Posterior cingulate gyrus (tissue), 11 donors: ENCODE measurements around the gene ZSCAN16.

ENCODE experiments used
- DNase-seq, 10 donors: peaks; one replicate each; pipeline versions ENCODE4 v3.0.0 to v3.0.0-alpha.2; 2020 to 2021; ENCODE audit warnings: mixed read lengths in 3 of 10
- intact Hi-C: fragments of 100-400 bp; cut with DNase I; formaldehyde crosslinking; loops from one replicate; pipeline ENCODE4 v1.15.1; 2023

The ZSCAN16 gene

DNA sequence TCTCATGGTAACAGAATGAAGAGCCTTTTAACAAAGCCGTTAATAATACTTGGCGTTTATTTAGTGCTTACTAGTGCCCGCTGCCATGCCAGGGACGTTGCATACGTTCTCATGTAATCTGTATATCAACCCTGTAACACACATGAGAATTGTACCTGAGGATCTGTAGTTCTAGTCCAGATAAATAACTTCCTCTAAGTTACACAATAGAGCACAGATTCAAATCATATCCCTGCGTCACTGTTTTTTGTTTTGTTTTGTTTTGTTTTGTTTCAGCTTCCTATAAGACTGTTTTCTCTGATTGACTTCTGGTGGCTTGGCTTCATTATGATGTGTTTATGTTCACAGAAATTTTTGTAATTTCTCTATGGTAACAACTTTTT, 553 bp downstream of the ZSCAN16 start:
- no peak for DNase-seq
- intact Hi-C loops, result loop anchor here (1.0 kb wide), 1 partner anchor 16 kb away; the partner anchor contains the start of gene ZKSCAN8

DNA sequence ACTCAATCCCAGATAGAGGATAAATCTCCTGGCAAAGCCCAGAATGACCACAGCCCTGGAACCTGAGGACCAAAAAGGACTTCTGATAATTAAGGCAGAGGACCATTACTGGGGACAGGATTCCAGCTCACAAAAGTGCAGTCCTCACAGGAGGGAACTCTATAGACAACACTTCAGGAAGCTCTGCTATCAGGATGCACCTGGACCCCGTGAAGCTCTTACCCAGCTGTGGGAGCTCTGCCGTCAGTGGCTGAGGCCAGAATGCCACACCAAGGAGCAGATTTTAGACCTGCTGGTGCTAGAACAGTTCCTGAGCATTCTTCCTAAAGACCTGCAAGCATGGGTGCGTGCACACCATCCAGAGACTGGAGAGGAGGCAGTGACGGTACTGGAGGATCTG, 992 bp downstream of the ZSCAN16 start:
- intact Hi-C loops, result no loop called here
- DNase-seq, result no peak

DNA sequence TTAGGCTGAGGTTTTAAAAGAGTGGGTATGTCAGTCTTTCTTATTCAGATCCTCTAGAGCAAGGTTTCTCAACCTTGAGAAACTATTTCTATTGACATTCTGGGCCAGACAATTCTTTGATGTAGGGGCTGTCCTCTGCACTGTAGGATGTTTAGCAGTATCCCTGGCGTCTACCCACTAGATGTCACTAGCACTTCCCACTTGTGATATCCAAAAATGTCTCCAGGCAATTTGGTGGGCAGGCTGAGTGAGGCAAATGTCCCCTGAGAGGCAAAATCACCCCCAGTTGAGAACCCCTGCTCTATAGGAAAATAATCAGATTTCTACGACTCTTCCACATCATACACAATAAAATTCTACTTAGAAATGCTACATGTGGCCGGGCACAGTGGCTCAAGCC, 9.6 kb downstream of the ZSCAN16 start:
- intact Hi-C loops, result loop anchor here (10.0 kb wide), 3 partner anchors 49 to 121 kb away; partner anchors contain the start of genes NKAPL, ZKSCAN4, ZNF165 and ZSCAN9

GRCh38 chr6:28134716-28135115, 10.3 kb downstream of the ZSCAN16 start:
- no peak for DNase-seq
- intact Hi-C loops, result loop anchor here (10.0 kb wide), 3 partner anchors 50 to 120 kb away; partner anchors contain the start of genes NKAPL, ZKSCAN4, ZNF165 and ZSCAN9

More for the DNA sequence above, 9.6 kb downstream of the ZSCAN16 start:
- DNase-seq, result no peak

- DNase-seq, result no peak
- intact Hi-C loops, result loop anchor here (10.0 kb wide), 3 partner anchors 51 to 119 kb away; partner anchors contain the start of genes NKAPL, ZKSCAN4, ZNF165 and ZSCAN9
Measured at GRCh38 chr6:28135393-28135792, 11.0 kb downstream of the ZSCAN16 start.

- DNase-seq, result peak; percentile 80 to 98 (median 86)
- intact Hi-C loops, result loop anchor here (10.0 kb wide), 3 partner anchors 52 to 118 kb away; partner anchors contain the start of genes NKAPL, ZKSCAN4, ZNF165 and ZSCAN9
Measured at GRCh38 chr6:28136585-28137504, 12.4 kb downstream of the ZSCAN16 start.

GRCh38 chr6:28137505-28137981, 13.1 kb downstream of the ZSCAN16 start:
- intact Hi-C loops, result loop anchor here (10.0 kb wide), 3 partner anchors 53 to 117 kb away; partner anchors contain the start of genes NKAPL, ZKSCAN4, ZNF165 and ZSCAN9
- DNase-seq, result no peak

DNA sequence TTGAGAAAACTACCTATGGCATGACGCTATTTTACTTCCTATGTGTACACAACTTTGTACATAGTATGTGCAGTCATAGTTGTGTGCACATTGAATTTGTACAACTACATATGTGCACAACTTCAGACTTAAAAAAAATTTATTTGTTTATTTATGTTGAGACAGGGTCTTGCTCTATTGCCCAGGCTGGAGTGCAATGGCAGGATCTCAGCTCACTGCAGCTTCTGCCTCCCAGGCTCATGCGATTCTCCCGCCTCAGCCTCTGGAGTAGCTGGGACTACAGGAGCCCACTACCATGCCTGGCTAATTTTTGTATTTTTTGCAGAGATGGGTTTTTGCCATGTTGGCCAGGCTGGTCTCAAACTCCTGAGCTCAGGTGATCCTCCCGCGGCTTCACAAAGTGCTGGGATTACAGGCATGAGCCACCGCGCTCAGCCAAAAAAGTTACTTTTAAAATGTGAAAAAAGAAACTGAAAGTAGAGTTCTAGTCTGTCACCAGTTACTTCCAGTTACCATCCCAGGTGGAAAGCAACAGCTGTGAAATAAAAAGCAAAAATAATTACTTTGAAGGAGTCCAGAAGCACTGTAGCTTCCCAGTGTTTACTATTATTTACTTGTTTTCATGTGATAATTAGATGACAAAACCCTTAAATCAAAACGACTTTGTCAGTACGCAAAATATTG, 15.6 kb downstream of the ZSCAN16 start:
- no peak for DNase-seq
- intact Hi-C loops, result loop anchor here (2.0 to 10.0 kb wide), 4 partner anchors 55 to 217 kb away; partner anchors contain the start of genes NKAPL, ZKSCAN4, ZNF165 and ZSCAN9

DNA sequence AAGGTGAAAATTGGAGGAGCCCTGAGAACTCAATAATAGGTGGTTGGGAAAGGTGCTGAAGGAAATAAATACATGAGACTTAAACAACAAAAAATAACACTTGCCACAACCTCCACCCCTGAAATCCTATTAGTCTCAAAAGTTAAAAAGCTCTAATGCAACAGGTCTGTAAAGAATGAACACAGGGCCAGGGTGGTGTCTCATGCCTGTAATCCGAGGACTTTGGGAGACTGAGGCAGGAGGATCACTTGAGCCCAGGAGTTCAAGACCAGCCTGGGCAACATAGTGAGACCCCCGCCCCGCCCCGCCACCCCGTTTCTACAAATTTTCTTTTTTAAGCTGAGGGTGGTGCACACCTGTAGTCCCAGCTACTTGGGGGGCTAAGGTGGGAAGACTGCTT, 16.2 kb downstream of the ZSCAN16 start:
- intact Hi-C loops, result loop anchor here (1.0 to 2.0 kb wide), 2 partner anchors 16 to 216 kb away; partner anchors contain the start of gene ZSCAN16
- DNase-seq, result no peak

- intact Hi-C loops, result loop anchor here (1.0 to 2.0 kb wide), 2 partner anchors 17 to 215 kb away; partner anchors contain the start of gene ZSCAN16
Measured at GRCh38 chr6:28141500-28142329, 17.3 kb downstream of the ZSCAN16 start, which contains the start of gene ZKSCAN8. Gene ZKSCAN8 (plus strand): TSS chr6:28141883. CDS start chr6:28148408, 6,525 bp downstream.

GRCh38 chr6:28142446-28142845, 18.0 kb downstream of the ZSCAN16 start:
- DNase-seq, result no peak
- intact Hi-C loops, result no loop called here

More at GRCh38 chr6:28141500-28142329, 17.3 kb downstream of the ZSCAN16 start, which contains the start of gene ZKSCAN8:
- DNase-seq, result peak; percentile 69 to 97 (median 80)

DNA sequence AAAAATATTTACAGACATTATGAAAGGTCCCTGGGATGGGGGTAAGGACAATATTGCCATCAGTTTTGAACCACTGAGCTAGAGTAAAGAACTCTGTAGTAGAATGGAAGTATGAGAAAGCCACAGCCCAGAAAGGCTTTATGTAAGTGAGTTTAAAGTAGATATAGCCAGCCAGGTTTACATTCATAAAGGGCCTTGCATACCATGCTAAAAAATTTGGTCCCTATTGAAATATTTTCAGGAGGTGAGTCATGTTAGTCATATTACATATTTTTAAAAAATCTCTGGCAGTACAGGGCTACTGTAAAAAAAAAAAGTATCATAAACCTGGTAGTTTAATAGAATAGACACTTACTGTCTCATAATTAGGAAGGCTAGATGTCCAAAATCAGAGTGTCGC, 20.8 kb downstream of the ZSCAN16 start:
- intact Hi-C loops, result no loop called here
- no peak for DNase-seq

DNA sequence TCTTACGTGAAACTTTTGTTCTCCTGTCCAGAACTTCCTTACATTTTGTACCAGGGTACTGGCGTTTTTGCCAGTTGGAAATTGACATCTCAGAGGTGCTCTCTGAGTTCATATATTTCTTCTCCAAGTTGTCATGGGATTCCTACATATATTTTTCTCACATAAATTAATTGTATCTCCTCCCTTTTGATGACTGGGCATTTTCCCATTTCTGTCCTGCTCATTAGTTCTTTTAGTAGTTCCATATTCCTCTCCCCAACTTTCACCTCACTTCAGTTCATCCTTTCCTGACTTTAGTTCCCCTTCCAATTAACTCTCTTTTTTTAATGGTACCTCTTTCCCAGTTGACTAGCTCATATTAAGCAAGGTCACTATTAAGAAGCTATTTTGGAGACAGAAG, 28.1 kb downstream of the ZSCAN16 start:
- DNase-seq, result no peak
- intact Hi-C loops, result no loop called here

DNA sequence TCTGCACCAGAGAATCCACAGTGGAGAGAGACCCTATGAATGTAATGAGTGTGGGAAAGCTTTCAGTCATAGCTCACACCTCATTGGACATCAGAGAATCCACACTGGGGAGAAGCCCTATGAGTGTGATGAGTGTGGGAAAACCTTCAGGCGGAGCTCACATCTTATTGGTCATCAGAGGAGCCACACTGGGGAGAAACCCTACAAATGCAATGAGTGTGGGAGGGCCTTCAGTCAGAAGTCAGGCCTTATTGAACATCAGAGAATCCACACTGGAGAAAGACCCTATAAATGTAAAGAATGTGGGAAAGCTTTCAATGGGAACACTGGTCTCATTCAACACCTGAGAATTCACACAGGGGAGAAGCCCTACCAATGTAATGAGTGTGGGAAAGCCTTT, 29.1 kb downstream of the ZSCAN16 start:
- intact Hi-C loops, result no loop called here
- no peak for DNase-seq

GRCh38 chr6:28154357-28154756, 29.9 kb downstream of the ZSCAN16 start:
- intact Hi-C loops, result no loop called here
- DNase-seq, result no peak

GRCh38 chr6:28158318-28158717, 33.9 kb downstream of the ZSCAN16 start:
- intact Hi-C loops, result no loop called here
- DNase-seq, result no peak

- intact Hi-C loops, result no loop called here
- DNase-seq, result no peak
Measured at GRCh38 chr6:28159029-28159607, 34.7 kb downstream of the ZSCAN16 start.

GRCh38 chr6:28160233-28160632, 35.8 kb downstream of the ZSCAN16 start:
- intact Hi-C loops, result no loop called here
- no peak for DNase-seq
